ENCODE data around the gene PAX5. TPM values are rescaled to one million over a fixed set of nuclear protein-coding genes. Genes with fewer than 3 reads are reported as not detected.

The PAX5 gene
- total and polyA plus RNA-seq, 2 donors (not counting 1 experiment from before 2014, with no cell fraction given): 196 to 275 TPM

DNA sequence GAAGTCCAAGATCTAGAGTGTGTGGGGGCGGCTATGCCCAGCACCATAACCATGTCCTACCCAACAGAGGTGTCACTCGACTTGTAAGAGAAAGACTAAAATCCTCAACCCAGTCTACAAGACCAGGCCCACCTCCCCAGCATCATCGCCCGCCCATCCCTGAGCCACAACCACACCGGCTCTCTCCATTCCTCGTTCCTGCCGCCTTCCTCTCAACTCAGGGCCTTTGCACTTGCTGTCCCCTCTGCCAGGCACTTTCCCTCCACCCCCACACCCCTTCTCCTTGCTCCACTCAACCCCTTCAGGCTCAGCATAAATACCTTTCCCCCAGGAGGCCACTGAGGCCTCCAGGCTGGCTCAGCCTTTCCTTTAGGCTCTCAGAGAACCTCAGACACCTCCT, 69.3 kb downstream of the PAX5 start:
- ChIA-PET CTCF (no interaction called here), POLR2A (no interaction called here)
- TF ChIP-seq EZH2 (IDR thresholded peaks at IDR 0.05; ENCODE audit: borderline replicate concordance, insufficient read depth, low read depth, low read length, poor library complexity, severe bottlenecking): no peak
- TF ChIP-seq, protein P1, sequence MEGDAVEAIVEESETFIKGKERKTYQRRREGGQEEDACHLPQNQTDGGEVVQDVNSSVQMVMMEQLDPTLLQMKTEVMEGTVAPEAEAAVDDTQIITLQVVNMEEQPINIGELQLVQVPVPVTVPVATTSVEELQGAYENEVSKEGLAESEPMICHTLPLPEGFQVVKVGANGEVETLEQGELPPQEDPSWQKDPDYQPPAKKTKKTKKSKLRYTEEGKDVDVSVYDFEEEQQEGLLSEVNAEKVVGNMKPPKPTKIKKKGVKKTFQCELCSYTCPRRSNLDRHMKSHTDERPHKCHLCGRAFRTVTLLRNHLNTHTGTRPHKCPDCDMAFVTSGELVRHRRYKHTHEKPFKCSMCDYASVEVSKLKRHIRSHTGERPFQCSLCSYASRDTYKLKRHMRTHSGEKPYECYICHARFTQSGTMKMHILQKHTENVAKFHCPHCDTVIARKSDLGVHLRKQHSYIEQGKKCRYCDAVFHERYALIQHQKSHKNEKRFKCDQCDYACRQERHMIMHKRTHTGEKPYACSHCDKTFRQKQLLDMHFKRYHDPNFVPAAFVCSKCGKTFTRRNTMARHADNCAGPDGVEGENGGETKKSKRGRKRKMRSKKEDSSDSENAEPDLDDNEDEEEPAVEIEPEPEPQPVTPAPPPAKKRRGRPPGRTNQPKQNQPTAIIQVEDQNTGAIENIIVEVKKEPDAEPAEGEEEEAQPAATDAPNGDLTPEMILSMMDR (IDR thresholded peaks at IDR 0.05): no peak
- intact Hi-C loops (cut with micrococcal nuclease): no loop called here
- Histone ChIP-seq H4K20me1 (ENCODE audit: control insufficient read depth, insufficient read depth, low read length, poor library complexity, severe bottlenecking) (peaks cover 99% of the 10 kb centered on the region), H3K9ac (ENCODE audit: low read length) (no peak overlapping the region), H3K9me3 (ENCODE audit: control extremely low read depth in 1 of 3, control insufficient read depth in 2 of 3, insufficient read depth in 1 of 3, low read length in 2 of 3) (no peaks in the 10 kb centered on the region), H3K36me3 (replicated peaks in 1 of 2; ENCODE audit: control extremely low read depth in 1 of 2, control insufficient read depth in 1 of 2, extremely low read depth in 1 of 2, insufficient read depth in 2 of 2, low read length in 1 of 2) (peaks cover 0 to 80% of the 10 kb centered on the region in 2 experiments), H3K79me2 (ENCODE audit: control insufficient read depth, insufficient read depth, low read length) (peaks cover 100% of the 10 kb centered on the region), H3K4me1 (ENCODE audit: control insufficient read depth in 2 of 2, insufficient read depth in 2 of 2, low read length in 2 of 2) (peaks cover 17 to 22% of the 10 kb centered on the region in 2 donors), H3K27ac (ENCODE audit: low read length in 2 of 2) (peak overlapping the region in 1 of 2 donors; percentile 11), H3K4me2 (replicated peaks; ENCODE audit: low read depth, low read length, poor library complexity, severe bottlenecking) (no peak overlapping the region), H2AFZ (ENCODE audit: insufficient read depth, low read depth, low read length, poor library complexity, severe bottlenecking) (no peak overlapping the region), H3K27me3 (replicated peaks in 1 of 4; ENCODE audit: control extremely low read depth in 1 of 4, control insufficient read depth in 3 of 4, insufficient read depth in 4 of 4, low read length in 3 of 4) (no peaks in the 10 kb centered on the region), H3K4me3 (ENCODE audit: control extremely low read depth in 1 of 5, extremely low read depth in 1 of 5, insufficient read depth in 1 of 5, low read depth in 2 of 5, low read length in 4 of 5) (no peak overlapping the region)
- 98% methylated on average over 7 of the region's 7 CpGs for WGBS (ENCODE audit: insufficient coverage)
- no peak for DNase-seq
- Mint-ChIP-seq H3K27ac (peak overlapping the region; percentile 72), H3K4me3 (no peak overlapping the region), H3K4me1 (peaks cover 41% of the 10 kb centered on the region), H3K9me3 (ENCODE audit: insufficient read depth) (no peaks in the 10 kb centered on the region), H3K27me3 (no peaks in the 10 kb centered on the region)
- no peak for ATAC-seq (ENCODE audit: low read depth)

DNA sequence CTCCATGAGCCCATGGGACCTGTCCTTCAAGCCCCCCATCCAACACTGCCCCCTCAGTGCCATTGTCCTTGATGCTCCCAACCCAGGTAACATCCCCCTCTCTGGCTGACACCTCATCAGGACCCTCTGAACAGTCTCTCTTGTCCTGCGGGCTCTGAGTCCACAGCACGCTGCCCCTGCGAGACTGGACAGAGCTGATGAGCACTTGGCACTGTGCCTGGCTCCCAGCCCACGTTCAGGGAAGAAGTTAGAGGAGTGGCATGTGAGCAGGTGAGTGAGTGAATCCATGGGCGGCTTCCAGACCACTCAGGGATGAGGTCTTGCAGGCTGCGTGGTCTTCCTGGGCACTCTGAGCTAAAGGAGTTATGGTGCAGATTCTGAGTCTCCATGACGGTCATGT, 70.7 kb downstream of the PAX5 start:
- peaks cover 100% of the 10 kb centered on the region for H3K79me2 ChIP-seq (ENCODE audit: control insufficient read depth, insufficient read depth, low read length)
- H3K27ac ChIP-seq (ENCODE audit: low read length in 2 of 2): no peak overlapping the region
- ATAC-seq (ENCODE audit: low read depth) (no peak), DNase-seq (no peak)
- H3K4me1 ChIP-seq (ENCODE audit: control insufficient read depth in 2 of 2, insufficient read depth in 2 of 2, low read length in 2 of 2): peaks cover 4 to 8% of the 10 kb centered on the region in 2 donors
- H3K27ac Mint-ChIP-seq: peak overlapping the region; percentile 37
- intact Hi-C loops (cut with micrococcal nuclease): no loop called here
- TF ChIP-seq, protein P1 (IDR thresholded peaks at IDR 0.05): no peak
- no peaks in the 10 kb centered on the region for H3K27me3 ChIP-seq (replicated peaks in 1 of 4; ENCODE audit: control extremely low read depth in 1 of 4, control insufficient read depth in 3 of 4, insufficient read depth in 4 of 4, low read length in 3 of 4)
- no peak overlapping the region for H3K4me2 ChIP-seq (replicated peaks; ENCODE audit: low read depth, low read length, poor library complexity, severe bottlenecking)
- H3K9ac ChIP-seq (ENCODE audit: low read length): no peak overlapping the region
- no peaks in the 10 kb centered on the region for H3K9me3 ChIP-seq (ENCODE audit: control extremely low read depth in 1 of 3, control insufficient read depth in 2 of 3, insufficient read depth in 1 of 3, low read length in 2 of 3)
- peaks cover 99% of the 10 kb centered on the region for H4K20me1 ChIP-seq (ENCODE audit: control insufficient read depth, insufficient read depth, low read length, poor library complexity, severe bottlenecking)
- no peaks in the 10 kb centered on the region for H3K27me3 Mint-ChIP-seq
- H3K4me3 Mint-ChIP-seq: no peak overlapping the region
- no peaks in the 10 kb centered on the region for H3K9me3 Mint-ChIP-seq (ENCODE audit: insufficient read depth)
- ChIA-PET CTCF (interaction anchor here (1.1 kb wide), 1 partner anchor 8 kb away, joined by 3 read pairs; no protein-coding TSS in a partner anchor), POLR2A (no interaction called here)
- H2AFZ ChIP-seq (ENCODE audit: insufficient read depth, low read depth, low read length, poor library complexity, severe bottlenecking): no peak overlapping the region
- 94% methylated on average over 6 of the region's 7 CpGs for WGBS (ENCODE audit: insufficient coverage)
- H3K36me3 ChIP-seq (replicated peaks in 1 of 2; ENCODE audit: control extremely low read depth in 1 of 2, control insufficient read depth in 1 of 2, extremely low read depth in 1 of 2, insufficient read depth in 2 of 2, low read length in 1 of 2): peaks cover 0 to 90% of the 10 kb centered on the region in 2 experiments
- peaks cover 37% of the 10 kb centered on the region for H3K4me1 Mint-ChIP-seq
- H3K4me3 ChIP-seq (ENCODE audit: control extremely low read depth in 1 of 5, extremely low read depth in 1 of 5, insufficient read depth in 1 of 5, low read depth in 2 of 5, low read length in 4 of 5): no peak overlapping the region

Data from B cell (primary cell).